Activated CD4-positive, alpha-beta T cell treated with anti-CD3 and anti-CD28 coated beads for 24 hours (primary cell): ENCODE data around the gene KNCN.

Experiments used
- DNase-seq, 2 donors: peaks; one replicate each; pipeline ENCODE4 v3.0.0-alpha.2; 2020; ENCODE audit warnings: low read depth in 2 of 2

KNCN gene

GRCh38 chr1:46551597-46552095 lies at the start of gene KNCN:
KNCN (minus strand) TSS chr1:46551647; CDS start chr1:46551215, 432 bp downstream.
- no peak for DNase-seq

GRCh38 chr1:46599059-46599970 lies 47.9 kb upstream of the KNCN start:
- no peak for DNase-seq

- no peak for DNase-seq
Measured at GRCh38 chr1:46596846-46597245, 45.4 kb upstream of the KNCN start.

GRCh38 chr1:46596036-46596435 lies 44.6 kb upstream of the KNCN start:
- DNase-seq = no peak

- DNase-seq = no peak
Measured at GRCh38 chr1:46595127-46595526, 43.7 kb upstream of the KNCN start.

- no peak for DNase-seq
Measured at GRCh38 chr1:46594063-46594462, 42.6 kb upstream of the KNCN start.

GRCh38 chr1:46592823-46593222 lies 41.4 kb upstream of the KNCN start:
- no peak for DNase-seq

GRCh38 chr1:46589529-46589928 lies 38.1 kb upstream of the KNCN start:
- DNase-seq = no peak

- DNase-seq = no peak
Measured at GRCh38 chr1:46587069-46587468, 35.6 kb upstream of the KNCN start.

- no peak for DNase-seq
Measured at GRCh38 chr1:46585312-46585938, 34.0 kb upstream of the KNCN start.

GRCh38 chr1:46583494-46583893 lies 32.0 kb upstream of the KNCN start:
- DNase-seq = no peak

GRCh38 chr1:46582972-46583371 lies 31.5 kb upstream of the KNCN start:
- DNase-seq = no peak

GRCh38 chr1:46581681-46582455 lies 30.4 kb upstream of the KNCN start:
- DNase-seq = no peak

GRCh38 chr1:46580140-46580903 lies 28.9 kb upstream of the KNCN start:
- no peak for DNase-seq

- no peak for DNase-seq
Measured at GRCh38 chr1:46577671-46578070, 26.2 kb upstream of the KNCN start.

GRCh38 chr1:46576596-46576995 lies 25.1 kb upstream of the KNCN start:
- no peak for DNase-seq

GRCh38 chr1:46575778-46576177 lies 24.3 kb upstream of the KNCN start:
- DNase-seq = no peak

- no peak for DNase-seq
Measured at GRCh38 chr1:46575300-46575699, 23.9 kb upstream of the KNCN start.

- DNase-seq = no peak
Measured at GRCh38 chr1:46571691-46572225, 20.3 kb upstream of the KNCN start.

GRCh38 chr1:46569884-46570725 lies 18.7 kb upstream of the KNCN start:
- no peak for DNase-seq
